Vagina (tissue), 2 donors: ENCODE results near the gene GRK5. TPM values are rescaled to one million over a fixed set of nuclear protein-coding genes. Genes with fewer than 3 reads are reported as not detected.

Source experiments
- DNase-seq, 2 donors: peaks; one replicate each; pipeline ENCODE4 v3.0.0-alpha.2; 2017; ENCODE audit errors: extremely low spot score in 2 of 2
- H3K27ac ChIP-seq: fragments of 200-600 bp; sonication (generic); one replicate; pipeline ENCODE4 v1.5.1; 2019
- H3K27me3 ChIP-seq: fragments of 200-600 bp; sonication (generic); one replicate; pipeline ENCODE4 v1.5.1; 2019
- H3K36me3 ChIP-seq, 2 donors: fragments of 200-600 bp; sonication (generic); one replicate each; pipeline ENCODE4 v1.5.1; 2017 to 2019
- H3K4me1 ChIP-seq: fragments of 200-600 bp; sonication (generic); one replicate; pipeline ENCODE4 v1.5.1; 2019
- H3K4me3 ChIP-seq, 2 donors: fragments of 200-600 bp; sonication (generic); 1 replicate in 1 of 2; 2 replicates in 1 of 2; pipeline ENCODE4 v1.5.1; 2016 to 2019
- H3K9me3 ChIP-seq: fragments of 200-600 bp; sonication (generic); one replicate; pipeline ENCODE4 v1.5.1; 2019
- CTCF ChIP-seq, 3 experiments: fragments of 450-650 bp in 2 of 3; fragments of 200-600 bp in 1 of 3; sonication (generic) in 1 of 3; IDR thresholded peaks; one replicate each; pipeline ENCODE4 v1.5.1; 2017 to 2019; ENCODE audit warnings: antibody characterized with exemption in 3 of 3, mild to moderate bottlenecking in 2 of 3, moderate library complexity in 2 of 3
- POLR2A ChIP-seq, 2 donors: fragments of 450-650 bp; IDR thresholded peaks; one replicate each; pipeline ENCODE4 v1.6.1; 2017; ENCODE audit warnings: antibody characterized with exemption in 2 of 2, mild to moderate bottlenecking in 2 of 2, moderate library complexity in 2 of 2
- POLR2AphosphoS5 ChIP-seq, 2 donors: sonication (generic); formaldehyde crosslinking; IDR thresholded peaks; one replicate each; pipeline ENCODE4 v1.9.0; 2017; ENCODE audit warnings: antibody characterized with exemption in 2 of 2, mild to moderate bottlenecking in 2 of 2, low read depth in 1 of 2; ENCODE audit not compliant: insufficient read depth in 1 of 2
- intact Hi-C: fragments of 100-400 bp; cut with DNase I; formaldehyde crosslinking; loops from one replicate; pipeline ENCODE4 v1.15.1; 2023
- total RNA-seq: library from RNA; depleted of rRNA; stranded (reverse); fragments of >200 nt; gene quantifications from one replicate; pipeline ENCODE4 v1.2.3, GENCODE V29; 2016

GRK5 gene
- total RNA-seq, 1 donor from 2014 or later = 16.5 TPM

- no peak for TF ChIP-seq CTCF (IDR thresholded peaks at IDR 0.05)
- no peak for TF ChIP-seq POLR2A (IDR thresholded peaks at IDR 0.05)
- TF ChIP-seq POLR2AphosphoS5 (IDR thresholded peaks at IDR 0.05; ENCODE audit: insufficient read depth in 1 of 2, low read depth in 1 of 2) = peak in 1 of 2 donors; percentile 37
- H3K4me3 ChIP-seq = no peak overlapping the region
- H3K4me1 ChIP-seq = peaks cover 63% of the 10 kb centered on the region
- H3K9me3 ChIP-seq = no peaks in the 10 kb centered on the region
- H3K36me3 ChIP-seq = no peaks in the 10 kb centered on the region
- no peak for DNase-seq
- H3K27ac ChIP-seq = peak overlapping the region; percentile 52
- no peaks in the 10 kb centered on the region for H3K27me3 ChIP-seq
- intact Hi-C loops = loop anchor here (10.0 kb wide), 1 partner anchor 123 kb away; no protein-coding TSS in a partner anchor
Measured at GRCh38 chr10:119281581-119282071, 74.3 kb downstream of the GRK5 start.

DNA sequence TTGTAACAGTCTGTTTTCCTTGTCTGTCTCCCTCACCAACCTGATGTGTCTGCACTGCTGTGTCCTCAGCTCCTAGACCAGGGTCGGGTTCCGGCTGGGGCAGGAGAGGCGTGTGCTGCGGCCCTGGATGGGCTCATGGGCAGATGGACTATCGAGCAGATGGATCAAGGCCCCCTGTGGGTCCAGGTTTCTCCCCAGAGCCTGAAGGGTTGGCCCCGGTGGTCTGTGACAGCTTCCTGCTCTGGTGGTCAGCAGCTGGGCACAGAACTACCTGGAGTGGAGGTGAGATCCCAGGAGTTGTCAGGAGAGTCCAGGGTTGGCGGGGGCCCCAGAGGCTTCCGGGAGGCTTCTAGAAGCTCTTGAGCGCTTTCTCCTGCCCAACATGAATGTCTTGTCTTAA lies 75.1 kb downstream of the GRK5 start:
- TF ChIP-seq POLR2A (IDR thresholded peaks at IDR 0.05) (no peak), CTCF (IDR thresholded peaks at IDR 0.05) (no peak), POLR2AphosphoS5 (IDR thresholded peaks at IDR 0.05; ENCODE audit: insufficient read depth in 1 of 2, low read depth in 1 of 2) (no peak)
- H3K36me3 ChIP-seq = no peaks in the 10 kb centered on the region
- DNase-seq = no peak
- no peak overlapping the region for H3K4me3 ChIP-seq
- H3K9me3 ChIP-seq = no peaks in the 10 kb centered on the region
- H3K4me1 ChIP-seq = peaks cover 66% of the 10 kb centered on the region
- peak overlapping the region; percentile 52 for H3K27ac ChIP-seq
- intact Hi-C loops = loop anchor here (10.0 kb wide), 1 partner anchor 122 kb away; no protein-coding TSS in a partner anchor
- no peaks in the 10 kb centered on the region for H3K27me3 ChIP-seq

DNA sequence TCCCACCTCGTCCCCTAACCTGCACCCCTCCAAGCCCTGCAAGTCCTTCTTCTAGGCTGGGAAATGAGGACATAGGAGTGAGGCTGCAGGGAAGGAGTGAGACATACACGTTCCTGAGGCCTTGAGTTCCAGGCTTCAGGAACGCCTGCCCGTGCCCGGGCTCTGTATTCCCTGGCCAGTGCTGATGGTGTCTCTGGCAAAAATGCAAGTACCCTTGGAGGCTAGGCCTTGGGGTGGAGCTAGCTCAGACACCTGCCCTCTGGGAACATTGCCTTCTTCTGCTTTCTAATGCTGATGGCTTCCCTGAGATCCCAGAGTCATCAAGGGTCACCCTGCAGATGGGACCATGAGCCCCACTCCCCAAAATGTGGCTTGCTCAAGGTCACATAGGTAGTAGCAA lies 76.0 kb downstream of the GRK5 start:
- TF ChIP-seq POLR2A (IDR thresholded peaks at IDR 0.05) = no peak
- TF ChIP-seq CTCF (IDR thresholded peaks at IDR 0.05) = no peak
- TF ChIP-seq POLR2AphosphoS5 (IDR thresholded peaks at IDR 0.05; ENCODE audit: insufficient read depth in 1 of 2, low read depth in 1 of 2) = no peak
- intact Hi-C loops = loop anchor here (10.0 kb wide), 1 partner anchor 121 kb away; no protein-coding TSS in a partner anchor
- H3K4me3 ChIP-seq = no peak overlapping the region
- no peaks in the 10 kb centered on the region for H3K27me3 ChIP-seq
- H3K4me1 ChIP-seq = peaks cover 75% of the 10 kb centered on the region
- no peaks in the 10 kb centered on the region for H3K36me3 ChIP-seq
- H3K9me3 ChIP-seq = no peaks in the 10 kb centered on the region
- no peak for DNase-seq
- H3K27ac ChIP-seq = no peak overlapping the region

GRCh38 chr10:119283818-119284217 lies 76.4 kb downstream of the GRK5 start:
- no peak overlapping the region for H3K4me3 ChIP-seq
- no peak overlapping the region for H3K27ac ChIP-seq
- no peaks in the 10 kb centered on the region for H3K9me3 ChIP-seq
- H3K27me3 ChIP-seq = no peaks in the 10 kb centered on the region
- no peaks in the 10 kb centered on the region for H3K36me3 ChIP-seq
- no peak for TF ChIP-seq POLR2A (IDR thresholded peaks at IDR 0.05)
- no peak for TF ChIP-seq POLR2AphosphoS5 (IDR thresholded peaks at IDR 0.05; ENCODE audit: insufficient read depth in 1 of 2, low read depth in 1 of 2)
- no peak for TF ChIP-seq CTCF (IDR thresholded peaks at IDR 0.05)
- intact Hi-C loops = loop anchor here (10.0 kb wide), 1 partner anchor 121 kb away; no protein-coding TSS in a partner anchor
- H3K4me1 ChIP-seq = peaks cover 79% of the 10 kb centered on the region
- DNase-seq = no peak

- intact Hi-C loops = loop anchor here (10.0 kb wide), 1 partner anchor 120 kb away; no protein-coding TSS in a partner anchor
- DNase-seq = no peak
- no peak overlapping the region for H3K27ac ChIP-seq
- no peaks in the 10 kb centered on the region for H3K36me3 ChIP-seq
- no peak for TF ChIP-seq CTCF (IDR thresholded peaks at IDR 0.05)
- peak in 1 of 2 donors; percentile 39 for TF ChIP-seq POLR2AphosphoS5 (IDR thresholded peaks at IDR 0.05; ENCODE audit: insufficient read depth in 1 of 2, low read depth in 1 of 2)
- no peak for TF ChIP-seq POLR2A (IDR thresholded peaks at IDR 0.05)
- H3K27me3 ChIP-seq = no peaks in the 10 kb centered on the region
- H3K9me3 ChIP-seq = no peaks in the 10 kb centered on the region
- H3K4me1 ChIP-seq = peaks cover 88% of the 10 kb centered on the region
- H3K4me3 ChIP-seq = no peak overlapping the region
Measured at GRCh38 chr10:119284679-119285096, 77.3 kb downstream of the GRK5 start.
